ENCODE measurements around the gene KCNH3. TPM values are rescaled to one million over a fixed set of nuclear protein-coding genes. Genes with fewer than 3 reads are reported as not detected.
A peak's percentile ranks its signal among the peaks of the same experiment; 100 is the strongest.

KCNH3 gene
- total and polyA plus RNA-seq, 2 of the 13 experiments (the other 11 are each of a cell fraction or from before 2014, with no cell fraction given) = 0.01 to 0.07 TPM

GRCh38 chr12:49549735-49550692 lies 11.2 kb downstream of the KCNH3 start (continued):
- TF ChIP-seq ZNF687 (CRISPR knock-in tag; IDR thresholded peaks at IDR 0.05) (peak; percentile 26; the same call in 1 of the 2 replicates), SRSF4 (IDR thresholded peaks at IDR 0.05; ENCODE audit: low read depth, low read length, poor library complexity, severe bottlenecking) (no peak), ZEB1 (IDR thresholded peaks at IDR 0.05; ENCODE audit: insufficient replicate concordance, low read depth) (peak; percentile 19), PHF5A (CRISPR knock-in tag; IDR thresholded peaks at IDR 0.05; ENCODE audit: low read depth, unreplicated experiment) (no peak), BORCS8-MEF2B (CRISPR knock-in tag; IDR thresholded peaks at IDR 0.05) (no peak), ZBTB7B (CRISPR knock-in tag; IDR thresholded peaks at IDR 0.05) (0 out of 2 replicates have a peak, but pooled peaks have one; percentile 1), ZSCAN5A (CRISPR knock-in tag; IDR thresholded peaks at IDR 0.05; ENCODE audit: borderline replicate concordance) (no peak), HNRNPL (IDR thresholded peaks at IDR 0.05; ENCODE audit: low read depth, low read length) (no peak), ZNF543 (CRISPR knock-in tag; IDR thresholded peaks at IDR 0.05) (peak; percentile 75), ZFX (CRISPR knock-in tag; IDR thresholded peaks at IDR 0.05; ENCODE audit: low read depth) (0 out of 2 replicates have a peak, but pooled peaks have one; percentile 8), ZNF501 (CRISPR knock-in tag; IDR thresholded peaks at IDR 0.05) (no peak)

Data from HepG2 (cell line).